SK-N-MC (cell line): ENCODE results near the gene ARFRP1.

ENCODE experiments used
- EZH2 ChIP-seq: fragments of 200-600 bp; sonication (generic); IDR thresholded peaks from one replicate; pipeline ENCODE4 v1.6.1; 2017; ENCODE audit warnings: antibody characterized with exemption
- FOXP2 ChIP-seq: optimal IDR thresholded peaks from 2 replicates; pipeline ENCODE3; 2011; ENCODE audit warnings: mild to moderate bottlenecking, moderate library complexity; ENCODE audit not compliant: insufficient read depth; ENCODE audit errors: extremely low read length, control extremely low read depth
- POLR2AphosphoS5 ChIP-seq: IDR thresholded peaks from 2 replicates; pipeline ENCODE4 v1.6.1; 2012; ENCODE audit warnings: mild to moderate bottlenecking, low read depth, low read length, borderline replicate concordance

GRCh38 chr20:63693083-63693732, 14.6 kb downstream of the ARFRP1 start:
- TF ChIP-seq POLR2AphosphoS5 (no peak), EZH2 (no peak), FOXP2 (no peak)
